GM18502 (cell line): Measurements from ENCODE around the gene LIPA.
"Not testable (repeated sequence)": the region's sequence is repeated elsewhere in the genome, so short reads cannot be mapped to it uniquely, and the experiment has no call there.

ENCODE experiments used
- ATAC-seq: cut with Tn5 transposase; IDR thresholded peaks from one replicate; pipeline ENCODE4 v1.9.1; 2021; ENCODE audit warnings: mild to moderate bottlenecking; ENCODE audit not compliant: unreplicated experiment, poor library complexity

LIPA gene

DNA sequence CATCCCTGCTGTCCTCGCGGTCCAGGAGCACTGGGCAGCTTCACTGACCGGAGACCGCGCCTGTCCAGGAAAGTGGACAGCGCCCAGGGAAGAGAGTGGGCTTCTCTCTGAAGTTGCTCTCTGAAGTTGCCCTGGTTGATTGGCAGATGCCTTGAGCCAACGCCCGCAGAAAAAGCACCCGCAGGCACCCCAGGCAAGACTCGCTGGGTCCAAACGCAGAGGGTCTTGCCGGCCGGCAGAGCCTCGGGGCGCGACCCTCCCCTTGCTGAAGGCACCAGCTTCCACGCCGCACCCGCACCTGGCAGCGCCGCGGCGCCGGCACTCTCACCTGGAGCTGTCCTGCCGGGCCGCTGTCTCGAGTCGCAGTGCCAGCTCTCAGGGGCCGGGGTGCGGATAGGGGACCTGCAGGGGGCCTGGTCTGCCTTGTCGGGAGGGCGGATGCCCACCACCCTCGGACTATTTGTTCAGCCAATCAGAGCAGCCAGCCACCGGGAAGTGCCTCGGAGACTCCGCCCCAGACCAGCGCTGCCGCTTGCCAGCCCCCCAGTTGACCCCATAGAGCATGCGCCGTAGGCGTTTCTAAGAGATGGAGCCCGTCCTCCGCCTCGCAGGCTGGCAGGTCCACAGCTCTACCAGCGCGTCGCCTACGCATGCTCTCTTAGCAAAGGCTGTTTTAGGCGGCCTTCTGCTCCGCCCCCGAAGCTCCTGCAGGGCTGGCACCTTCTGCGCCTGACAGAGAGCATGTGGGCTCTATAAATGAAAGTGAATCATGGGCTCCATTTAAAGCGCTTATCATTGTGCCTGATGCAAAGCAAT, at the start of gene LIPA:
Gene LIPA, minus strand, starts transcription at position 367 of the 816 bp plus-strand sequence. CDS start 4,127 bp downstream, outside the sequence.
- peak; percentile 95 for ATAC-seq

DNA sequence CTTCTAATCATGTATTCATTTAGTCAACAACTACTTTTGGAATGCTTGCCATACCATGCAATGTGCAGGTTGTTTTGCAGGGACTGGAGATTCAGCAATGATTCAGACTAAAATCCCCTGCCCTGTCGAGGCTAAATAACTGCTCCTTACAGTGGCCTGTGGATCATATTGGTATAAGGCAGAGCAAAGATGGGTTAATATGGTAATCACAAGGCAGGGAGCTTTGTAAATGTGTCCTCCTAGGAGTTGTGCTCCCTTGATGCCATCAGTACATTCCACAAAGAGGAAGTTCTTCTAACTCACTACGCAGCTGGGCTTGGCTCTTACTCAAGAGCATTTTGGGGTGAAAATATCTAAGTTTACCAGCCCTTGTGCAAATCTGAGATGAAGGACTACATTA, 49.7 kb upstream of the LIPA start:
- ATAC-seq, result peak; percentile 39

DNA sequence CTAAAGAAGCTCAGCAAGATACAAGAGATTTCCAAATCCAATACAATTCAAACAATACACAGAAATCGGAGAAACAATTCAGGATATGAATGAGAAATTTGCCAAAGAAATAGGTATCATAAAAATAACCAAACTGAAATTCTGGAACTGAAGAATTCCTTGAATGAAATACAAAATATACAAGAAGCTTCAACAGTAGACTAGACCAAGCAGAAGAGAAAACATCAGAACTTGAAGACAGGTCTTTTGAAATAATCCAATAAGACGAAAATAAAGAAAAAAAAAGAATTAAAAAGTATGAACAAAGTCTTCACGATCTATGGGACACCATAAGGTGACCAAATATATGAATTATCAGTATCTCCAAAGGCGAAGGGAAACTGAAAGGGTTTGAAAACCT, 47.5 kb upstream of the LIPA start:
- no peak for ATAC-seq

DNA sequence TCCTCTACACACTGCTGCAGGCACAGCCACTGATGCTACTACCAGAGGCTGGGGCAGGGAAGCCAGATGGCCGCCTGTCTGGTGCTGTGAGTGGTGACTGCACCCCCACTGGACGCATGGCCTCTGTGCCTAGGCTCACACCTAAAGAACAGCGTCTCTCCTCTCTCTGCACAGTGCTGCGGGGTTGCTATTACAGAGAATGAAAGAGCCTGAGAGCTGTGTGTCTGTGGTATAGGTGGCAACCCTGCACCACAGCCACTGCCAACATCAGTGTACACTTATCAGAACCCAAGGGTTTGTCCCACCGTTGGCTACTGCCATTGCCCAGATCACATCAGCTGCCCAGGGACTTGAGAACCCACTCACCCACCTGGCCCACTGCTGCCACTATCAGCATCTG, 46.2 kb upstream of the LIPA start:
- ATAC-seq, result no peak

DNA sequence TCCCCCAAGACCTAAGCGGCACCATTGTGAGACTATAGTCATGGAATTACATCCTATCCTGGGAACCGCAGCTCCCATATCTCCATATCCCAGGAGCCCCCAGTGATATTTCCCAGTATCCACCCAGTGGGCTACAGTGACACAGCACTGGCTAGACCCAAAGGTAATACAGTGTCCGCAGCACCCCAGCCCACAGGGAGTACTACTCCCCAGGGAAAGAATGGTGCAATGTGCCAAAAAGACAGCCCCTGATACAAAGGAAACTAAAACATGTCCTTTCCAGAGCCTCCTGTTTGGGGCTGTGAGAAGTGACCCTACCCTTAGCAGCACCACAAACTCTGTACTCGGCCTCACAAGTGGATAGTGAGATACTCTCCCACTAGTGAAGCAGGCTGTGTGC, 45.8 kb upstream of the LIPA start:
- no peak for ATAC-seq

DNA sequence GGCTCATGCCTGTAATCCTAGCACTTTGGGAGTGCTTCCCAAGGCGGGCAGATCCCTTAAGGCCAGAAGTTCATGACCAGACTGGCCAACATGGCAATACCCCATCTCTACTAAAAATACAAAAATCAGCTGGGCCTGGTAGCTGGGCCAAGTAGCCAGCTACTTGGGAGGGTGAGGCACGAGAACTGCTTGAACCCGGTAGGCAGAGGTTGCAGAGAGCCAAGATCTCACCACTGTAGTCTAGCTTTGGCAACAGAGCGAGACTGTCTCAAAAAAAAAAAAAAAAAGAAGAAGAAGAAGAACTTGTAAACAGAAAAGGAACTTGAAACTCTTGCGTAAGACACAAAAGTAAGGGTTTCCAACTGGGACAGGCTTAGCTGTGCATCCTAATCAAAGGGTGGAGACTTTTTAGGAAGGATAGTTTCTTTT, 44.7 kb upstream of the LIPA start:
- no peak for ATAC-seq

DNA sequence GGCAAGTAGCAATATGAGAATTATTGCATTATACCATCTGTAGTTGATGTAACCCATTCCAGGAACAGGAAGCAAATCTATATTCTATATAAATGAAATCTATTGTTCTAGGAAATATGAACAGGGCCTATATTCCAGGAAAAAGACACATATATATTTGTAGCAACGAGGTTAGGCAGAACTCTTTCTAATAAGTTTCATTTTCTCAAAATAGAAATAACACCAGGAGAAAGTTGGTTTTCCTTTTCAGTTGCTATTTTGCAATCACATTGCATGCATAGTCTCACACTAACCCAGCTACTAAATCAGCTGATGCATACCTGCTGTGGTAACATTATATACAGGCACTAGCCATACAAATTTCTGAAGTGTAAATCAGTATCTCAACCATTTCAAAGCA, 44.0 kb upstream of the LIPA start:
- ATAC-seq, result no peak

DNA sequence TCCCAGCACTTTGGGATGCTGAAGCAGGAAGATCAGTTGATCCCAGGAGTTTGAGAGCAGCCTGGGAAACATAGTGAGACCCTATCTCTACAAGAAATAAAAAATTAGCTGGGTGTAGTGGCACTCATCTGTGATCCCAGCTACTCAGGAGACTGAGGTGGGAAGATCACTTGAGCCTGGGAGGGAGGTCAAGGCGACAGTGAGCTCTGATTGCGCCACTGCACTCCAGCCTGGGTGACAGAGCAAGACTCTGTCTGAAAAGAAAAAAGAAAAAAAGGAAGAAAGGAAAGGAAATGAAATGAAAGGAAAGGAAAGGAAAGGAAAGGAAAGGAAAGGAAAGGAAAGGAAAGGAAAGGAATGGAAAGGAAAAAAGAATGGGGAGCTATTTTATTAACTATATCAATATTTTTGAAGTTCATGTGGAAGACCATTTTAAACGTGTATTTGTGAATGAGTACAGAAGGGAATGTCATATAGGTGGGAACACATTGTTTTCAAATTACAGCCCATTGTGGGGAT, 43.2 kb upstream of the LIPA start:
- ATAC-seq, result no peak

DNA sequence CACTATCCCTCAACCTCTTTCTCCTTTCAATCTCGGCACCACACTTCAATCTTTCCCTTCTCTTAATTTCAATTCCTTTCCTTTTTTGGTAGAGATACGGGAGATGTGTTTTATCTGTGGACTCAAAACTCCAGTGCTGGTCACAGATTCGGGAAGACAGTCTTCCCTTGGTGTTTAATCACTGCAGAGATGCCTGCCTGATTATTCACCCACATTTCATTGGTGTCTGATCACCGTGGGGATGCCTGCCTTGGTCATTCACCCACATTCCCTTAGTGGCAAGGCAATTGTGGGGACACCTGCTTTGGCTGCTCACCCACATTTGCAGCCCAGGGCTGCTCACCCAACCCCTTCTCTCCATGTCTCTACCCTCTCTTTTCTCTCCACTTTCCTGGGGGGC, 33.7 kb upstream of the LIPA start:
- not testable (repeated sequence) for ATAC-seq

DNA sequence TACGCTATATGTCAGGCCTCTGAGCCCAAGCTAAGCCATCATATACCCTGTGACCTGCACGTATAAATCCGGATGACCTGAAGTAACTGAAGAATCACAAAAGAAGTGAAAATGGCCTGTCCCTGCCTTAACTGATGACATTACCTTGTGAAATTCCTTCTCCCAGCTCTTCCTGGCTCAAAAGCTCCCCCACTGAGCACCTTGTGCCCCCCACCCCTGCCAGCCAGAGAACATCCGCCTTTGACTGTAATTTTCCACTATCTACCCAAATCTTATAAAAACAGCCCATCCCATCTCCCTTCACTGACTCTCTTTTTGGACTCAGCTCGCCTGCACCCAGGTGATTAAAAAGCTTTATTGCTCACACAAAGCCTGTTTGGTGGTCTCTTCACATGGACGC, 33.1 kb upstream of the LIPA start:
- ATAC-seq, result not testable (repeated sequence)

DNA sequence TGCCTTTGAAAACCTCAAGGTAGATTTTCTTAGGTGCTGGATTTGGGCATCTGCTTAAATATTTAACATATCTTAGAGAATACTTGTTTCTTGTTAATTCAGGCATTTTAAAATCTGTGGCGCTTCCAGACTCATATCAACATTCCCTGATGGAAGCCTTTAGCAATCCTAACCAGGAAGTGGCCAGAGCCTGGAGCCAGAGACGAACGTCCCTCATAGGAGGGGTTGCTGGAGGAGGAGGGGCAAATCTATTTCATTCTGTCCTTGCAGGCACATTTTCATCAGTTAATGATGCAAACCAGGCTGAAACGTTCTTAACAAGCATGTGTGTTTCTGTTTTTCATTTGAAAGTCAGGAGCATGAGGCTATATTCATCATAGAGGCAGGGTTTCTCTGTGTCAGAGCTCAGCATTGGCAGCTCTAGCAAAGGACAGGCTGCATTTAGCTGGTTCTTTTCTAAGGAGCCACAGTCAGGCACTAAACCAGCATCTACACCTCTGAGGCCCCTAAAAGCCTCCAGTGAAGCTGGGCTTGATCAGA, 32.4 kb upstream of the LIPA start:
- no peak for ATAC-seq

DNA sequence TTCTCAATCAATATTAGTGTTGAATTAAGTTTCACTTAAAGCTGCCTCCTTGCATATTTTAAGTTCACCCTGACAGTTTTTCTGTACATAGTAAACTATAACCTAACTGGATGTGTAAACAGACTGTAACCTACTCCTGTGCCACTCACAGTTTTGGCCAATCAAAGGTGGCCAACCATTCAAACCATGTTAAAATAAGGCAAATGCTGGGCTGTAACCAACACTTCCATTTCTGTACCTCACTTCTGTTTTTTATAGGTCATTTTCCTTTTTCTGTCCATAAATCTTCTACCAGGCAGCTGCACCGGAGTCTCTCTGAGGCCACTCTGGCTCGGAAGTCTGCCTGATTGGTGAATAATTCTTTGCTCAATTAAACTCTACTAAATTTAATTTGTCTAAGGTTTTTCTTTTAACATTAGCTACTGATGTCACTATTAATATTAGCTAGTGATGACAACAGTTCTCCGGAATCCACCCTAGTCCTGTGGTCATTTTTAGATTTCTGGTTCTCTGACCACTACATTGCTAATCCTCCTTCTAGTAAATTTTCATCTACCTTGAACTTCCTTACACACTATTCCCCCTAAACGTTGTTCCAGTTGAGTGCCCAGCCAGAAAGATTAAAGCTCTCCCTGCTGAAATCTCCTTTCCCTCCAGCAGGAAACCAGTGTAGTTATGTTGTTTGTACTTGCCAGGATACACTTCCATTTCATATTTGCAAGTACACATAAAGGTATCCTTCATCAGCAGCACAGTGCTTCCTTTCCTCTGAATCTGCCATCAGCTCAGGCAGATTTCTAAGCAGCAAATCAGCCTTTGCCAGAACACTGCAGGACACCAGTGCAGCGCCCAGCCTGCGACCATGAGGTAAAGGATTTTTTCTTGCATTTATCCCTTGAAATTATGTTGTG, 31.7 kb upstream of the LIPA start:
- ATAC-seq, result no peak

DNA sequence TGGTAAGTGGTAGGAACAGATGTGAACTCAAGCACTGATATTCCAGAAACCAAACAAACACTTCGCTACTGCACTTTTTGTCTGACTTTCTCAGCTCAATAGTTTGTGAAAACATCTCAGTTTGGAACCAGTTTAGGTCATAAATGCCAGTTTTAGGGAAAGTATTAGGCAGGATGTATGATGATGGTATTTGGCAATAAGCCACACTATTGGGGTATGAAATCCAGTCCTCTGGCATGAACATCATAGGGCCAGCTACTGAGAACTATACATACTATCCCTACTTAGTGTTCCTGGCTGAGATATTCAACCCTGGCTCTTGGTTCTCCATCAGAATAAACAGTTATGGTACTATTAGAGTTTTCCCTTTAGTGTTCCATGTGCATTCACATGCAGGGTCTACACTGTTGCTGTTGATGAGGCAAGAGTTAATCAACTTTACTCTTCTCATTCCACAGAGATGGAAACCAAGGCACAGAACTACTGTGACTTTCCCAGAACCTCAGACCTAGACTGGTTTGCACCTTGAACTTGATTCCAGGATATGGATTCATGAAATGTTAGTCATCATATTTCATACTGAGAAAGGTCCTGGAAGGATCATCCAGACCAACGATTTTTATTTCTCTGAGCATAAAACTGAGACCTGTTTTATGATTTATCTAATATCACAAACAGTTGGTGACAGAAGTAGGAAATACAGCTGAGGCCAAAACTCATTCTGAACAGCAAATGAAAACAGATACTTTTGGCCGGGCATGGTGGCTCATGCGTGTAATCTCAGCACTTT, 30.2 kb upstream of the LIPA start:
- no peak for ATAC-seq

DNA sequence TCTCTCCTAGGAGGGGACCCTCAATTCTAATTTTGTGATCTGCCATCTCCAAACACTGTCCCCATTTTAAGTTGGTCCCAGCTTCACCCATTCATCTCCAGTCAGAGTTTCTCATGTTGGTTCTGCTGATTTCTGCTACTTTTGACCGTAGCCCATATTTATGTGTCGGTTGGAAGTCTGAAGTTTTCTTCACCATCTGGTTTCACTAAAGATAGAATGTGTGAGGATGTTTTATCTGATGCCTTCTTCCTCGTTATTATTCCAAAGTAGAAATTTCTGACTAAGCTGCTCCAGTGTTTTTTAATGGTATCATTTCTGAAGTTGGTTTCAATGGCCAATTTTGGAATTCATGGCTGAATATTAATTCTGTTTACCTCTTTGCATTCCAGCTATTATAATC, 28.9 kb upstream of the LIPA start:
- no peak for ATAC-seq

DNA sequence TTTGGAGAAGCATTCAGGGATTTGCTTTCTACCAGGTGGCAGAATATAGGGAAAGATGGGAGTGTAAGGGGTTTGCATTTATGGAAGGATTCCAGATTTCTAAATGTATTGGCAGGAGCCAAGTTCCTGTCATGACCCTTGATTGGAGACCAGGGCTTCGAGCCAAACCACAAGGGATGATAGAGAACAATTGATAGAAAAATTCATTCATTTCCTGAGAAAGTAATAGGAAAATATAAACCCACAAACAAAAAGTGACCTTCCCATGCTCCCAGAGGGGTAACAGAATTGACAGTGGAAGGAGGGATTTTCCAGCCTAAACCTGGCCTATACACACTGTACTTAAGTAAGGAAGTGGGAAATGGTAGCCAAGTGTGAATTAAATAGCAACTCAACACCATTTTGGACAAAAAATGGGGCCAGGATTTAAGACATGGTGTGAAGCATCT, 27.9 kb upstream of the LIPA start:
- ATAC-seq, result no peak

DNA sequence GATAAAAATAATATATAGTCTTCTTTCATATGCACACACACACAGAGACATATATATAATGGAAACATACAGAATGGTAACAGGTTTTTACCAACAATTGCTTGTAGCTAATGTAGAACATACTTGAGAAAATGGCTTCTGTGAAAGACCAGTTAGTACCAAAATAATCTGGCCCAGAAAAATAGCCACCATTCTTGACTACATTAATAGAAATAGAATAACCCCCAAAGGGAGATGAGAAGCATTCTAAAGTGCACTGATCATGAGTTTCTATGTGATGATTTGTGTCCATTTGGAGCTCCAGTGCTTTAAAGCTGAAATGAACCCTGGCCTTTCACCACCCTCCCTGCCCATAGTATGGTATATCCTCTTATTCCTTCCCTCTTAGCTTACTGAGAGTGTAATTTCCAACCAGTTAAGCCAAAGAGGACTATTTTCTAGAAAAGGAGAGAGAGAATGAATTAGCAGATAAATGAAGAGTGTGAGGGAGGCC, 27.4 kb upstream of the LIPA start:
- ATAC-seq, result no peak

DNA sequence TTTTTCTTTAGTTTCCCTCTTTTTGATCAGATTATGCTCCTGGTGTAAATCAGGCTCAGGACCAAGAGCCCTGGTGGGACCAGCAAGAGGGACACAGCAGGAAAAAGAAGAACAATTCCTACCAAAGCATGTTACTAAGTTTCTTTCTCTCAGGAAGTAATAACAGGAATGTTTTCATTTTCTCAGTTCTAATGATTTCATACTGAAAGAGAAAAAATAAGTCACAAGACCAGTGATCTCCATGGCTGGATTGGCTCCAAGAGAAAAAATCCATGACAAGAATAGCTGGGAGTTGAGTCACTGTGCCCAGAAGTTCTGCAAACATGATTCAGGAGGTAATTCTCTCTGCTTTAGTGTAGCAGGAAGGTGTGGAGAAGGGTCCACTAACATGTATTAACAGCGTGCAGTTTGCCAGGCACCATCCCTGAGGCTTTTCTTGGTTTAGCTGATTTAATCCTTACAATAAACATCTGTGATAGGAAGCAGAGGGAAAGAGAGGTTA, 26.5 kb upstream of the LIPA start:
- ATAC-seq, result no peak

DNA sequence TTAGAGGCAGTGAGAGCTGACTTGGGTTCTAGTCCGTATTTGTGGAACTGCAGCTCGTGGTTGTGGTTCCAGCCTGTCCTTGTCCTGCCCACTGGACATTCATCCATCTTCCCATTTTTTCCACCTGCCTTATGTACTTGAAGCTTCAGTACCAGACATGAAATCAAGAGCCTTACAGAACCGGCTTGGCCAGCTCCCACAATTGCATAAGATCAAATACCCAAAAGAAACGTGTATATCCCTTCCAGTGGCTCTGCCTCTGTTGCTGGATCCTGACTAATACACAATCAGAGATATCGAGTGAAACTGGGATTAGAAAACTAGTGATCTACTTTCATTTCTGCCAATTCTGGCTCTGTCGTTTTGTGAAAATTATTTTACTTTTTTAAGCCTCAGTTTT, 23.8 kb upstream of the LIPA start:
- ATAC-seq, result no peak

DNA sequence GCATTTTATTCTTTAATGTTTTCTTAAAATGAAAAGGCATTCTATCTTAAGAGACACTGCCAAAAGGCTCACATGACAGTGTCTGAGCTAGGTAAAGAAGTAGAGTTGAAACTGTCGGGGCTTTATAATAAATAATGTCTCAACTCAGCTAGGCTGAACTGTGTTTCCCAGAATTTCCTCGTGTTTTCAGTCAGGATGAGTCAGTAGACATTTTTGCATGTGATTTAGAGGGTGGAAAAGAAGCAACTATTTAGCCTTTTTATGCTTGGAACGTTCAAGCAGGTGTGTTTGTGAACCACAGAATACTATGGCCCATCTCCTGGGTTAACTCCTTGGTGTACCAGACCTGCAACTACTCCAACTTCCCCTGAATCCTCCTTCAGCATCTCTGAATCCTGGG, 23.4 kb upstream of the LIPA start:
- ATAC-seq, result no peak

DNA sequence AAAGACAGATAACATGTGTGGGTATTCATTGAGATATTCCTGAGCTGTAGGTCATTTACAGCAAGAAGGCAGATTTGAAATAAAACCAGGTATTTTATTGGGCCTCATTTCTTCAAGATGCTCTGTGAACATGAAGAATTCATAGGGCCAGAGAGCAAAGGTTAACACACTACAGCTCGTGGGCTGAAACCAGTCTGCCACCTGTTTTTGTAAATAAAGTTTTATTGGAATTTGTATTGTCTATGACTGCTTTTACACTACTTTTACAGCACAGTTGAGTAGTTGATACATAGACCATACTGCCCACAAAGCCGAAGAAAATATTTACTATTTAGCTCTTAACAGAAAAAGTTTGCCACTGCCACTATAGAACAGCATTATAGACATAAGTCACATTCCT, 22.1 kb upstream of the LIPA start:
- ATAC-seq, result no peak
